GM19023 (cell line): Measurements from ENCODE around the gene CUEDC1.
"Not testable (repeated sequence)": the region's sequence is repeated elsewhere in the genome, so short reads cannot be mapped to it uniquely, and the experiment has no call there.

ENCODE experiments used
- ATAC-seq: cut with Tn5 transposase; IDR thresholded peaks from one replicate; pipeline ENCODE4 v1.9.1; 2021; ENCODE audit warnings: mild to moderate bottlenecking, moderate library complexity; ENCODE audit not compliant: unreplicated experiment

Gene CUEDC1

DNA sequence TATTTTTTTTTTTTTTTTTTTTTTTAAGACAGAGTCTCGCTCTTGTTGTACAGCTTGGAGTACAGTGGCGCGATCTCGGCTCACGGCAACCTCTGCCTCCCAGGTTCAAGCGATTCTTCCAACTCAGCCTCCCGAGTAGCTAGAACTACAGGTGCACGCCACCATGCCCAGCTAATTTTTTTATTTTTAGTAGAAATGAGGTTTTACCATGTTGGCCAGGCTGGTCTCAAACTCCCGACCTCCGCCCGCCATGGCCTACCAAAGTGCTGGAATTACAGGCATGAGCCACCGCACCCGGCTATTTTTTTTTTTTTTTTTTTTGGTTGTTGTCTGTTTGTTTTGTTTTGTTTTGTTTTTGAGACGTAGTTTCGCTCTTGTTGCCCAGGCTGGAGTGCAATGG, 3.2 kb upstream of the CUEDC1 start:
- not testable (repeated sequence) for ATAC-seq

GRCh38 chr17:57957886-57958285, 2.7 kb upstream of the CUEDC1 start:
- ATAC-seq, result no peak

- no peak for ATAC-seq
Measured at GRCh38 chr17:57957120-57957850, 2.1 kb upstream of the CUEDC1 start.

DNA sequence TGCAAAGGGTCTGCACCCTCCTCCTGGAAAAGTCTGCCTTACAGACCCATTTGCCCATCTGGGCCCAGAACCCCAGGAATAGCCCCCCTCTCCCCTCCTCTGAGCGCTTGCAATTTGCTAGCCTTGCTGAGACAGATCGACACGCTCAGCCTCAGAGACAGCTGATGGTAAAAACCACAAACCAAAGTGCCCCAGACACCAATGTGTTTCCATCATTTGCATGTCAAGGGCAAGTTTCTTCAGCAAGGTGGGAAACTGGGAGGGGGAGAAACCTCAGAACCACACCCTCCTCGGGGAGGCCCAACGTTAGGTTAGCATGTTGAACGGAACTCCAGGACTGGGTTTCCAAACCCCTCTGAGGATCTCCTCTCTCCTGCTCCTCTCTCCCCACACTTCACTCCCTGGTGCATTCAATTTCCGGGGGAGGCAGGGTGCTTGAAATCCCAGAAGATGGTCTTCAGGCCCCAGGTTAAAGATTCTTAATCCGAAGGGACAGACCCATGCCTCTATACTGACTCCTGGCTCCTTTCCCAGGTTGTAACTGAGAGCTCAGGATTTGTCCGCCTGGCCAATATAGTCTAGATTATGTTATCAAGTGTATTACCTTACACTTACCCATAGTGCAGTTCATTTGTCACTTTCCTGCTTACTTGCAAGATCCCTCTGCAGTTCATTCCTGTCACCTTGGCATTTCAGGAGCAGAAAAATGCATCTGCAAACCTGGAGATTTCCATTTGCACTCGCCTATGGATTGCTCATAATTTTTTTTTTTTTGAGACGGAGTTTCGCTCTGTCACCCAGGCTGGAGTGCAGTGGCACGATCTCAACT, 1.3 kb upstream of the CUEDC1 start:
- peak; percentile 59 for ATAC-seq

GRCh38 chr17:57954397-57955182, 622 bp downstream of the CUEDC1 start:
- no peak for ATAC-seq

GRCh38 chr17:57953705-57954396, 1.4 kb downstream of the CUEDC1 start:
- ATAC-seq, result no peak

- no peak for ATAC-seq
Measured at GRCh38 chr17:57953219-57953618, 2.0 kb downstream of the CUEDC1 start.

DNA sequence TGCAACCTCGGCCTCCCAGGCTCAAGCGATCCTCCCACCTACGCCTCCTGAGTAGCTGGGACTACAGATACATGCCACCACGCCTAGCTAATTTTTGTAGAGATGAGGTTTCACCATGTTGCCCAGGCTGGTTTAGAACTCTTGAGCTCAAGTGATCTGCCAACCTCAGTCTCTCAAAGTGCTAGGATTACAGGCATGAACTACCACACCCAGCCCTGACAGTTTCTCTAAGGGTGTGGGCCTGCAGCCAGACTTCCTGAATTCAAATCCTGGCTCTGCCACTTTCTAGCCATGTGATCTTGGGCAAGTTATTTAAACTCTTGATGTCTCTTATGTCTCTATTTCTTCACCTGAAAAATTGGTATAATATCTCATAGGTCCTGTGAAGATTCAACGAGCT, 5.6 kb downstream of the CUEDC1 start:
- no peak for ATAC-seq

DNA sequence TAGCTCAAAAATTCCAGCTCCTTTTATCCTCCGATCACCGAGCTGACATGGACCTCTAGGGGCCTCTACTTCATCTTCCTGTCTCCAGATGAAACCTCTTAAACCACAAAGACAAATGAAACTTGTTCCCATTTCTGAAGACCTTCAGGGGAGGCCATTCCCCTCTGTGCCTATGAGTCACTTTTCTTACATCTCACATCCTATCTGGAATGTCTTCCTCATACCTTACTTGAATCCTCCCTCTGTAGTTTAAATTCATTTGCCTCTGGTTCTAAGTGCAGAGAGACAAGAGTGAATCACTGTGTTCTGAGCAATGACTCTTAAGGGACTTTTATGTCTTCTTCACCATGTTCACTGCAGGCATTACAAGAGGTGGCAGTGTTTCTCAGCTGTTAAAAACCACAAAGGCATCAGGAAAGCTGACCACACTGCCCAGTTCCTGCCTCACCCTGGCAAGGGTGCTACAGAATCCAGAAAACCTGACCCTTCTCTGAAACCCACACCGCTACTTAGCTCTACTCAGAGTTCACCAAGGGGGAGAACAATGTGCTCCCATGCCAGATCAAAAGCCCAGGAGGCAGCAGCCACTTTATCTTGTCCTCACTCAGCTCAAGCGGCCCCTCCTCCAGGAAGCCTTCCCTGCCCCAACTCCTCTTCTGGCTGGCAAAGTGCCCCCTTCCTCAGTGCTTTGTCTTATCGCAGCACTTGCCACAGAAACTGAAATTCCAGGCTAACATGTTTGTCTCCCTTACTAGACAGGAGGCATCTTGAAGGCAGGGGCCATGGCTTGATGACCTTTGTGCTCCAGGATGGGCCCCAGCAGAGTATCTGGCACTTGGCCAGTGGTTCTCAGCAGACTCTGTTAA, 6.4 kb downstream of the CUEDC1 start:
- ATAC-seq, result no peak

GRCh38 chr17:57948169-57948554, 7.0 kb downstream of the CUEDC1 start:
- no peak for ATAC-seq

DNA sequence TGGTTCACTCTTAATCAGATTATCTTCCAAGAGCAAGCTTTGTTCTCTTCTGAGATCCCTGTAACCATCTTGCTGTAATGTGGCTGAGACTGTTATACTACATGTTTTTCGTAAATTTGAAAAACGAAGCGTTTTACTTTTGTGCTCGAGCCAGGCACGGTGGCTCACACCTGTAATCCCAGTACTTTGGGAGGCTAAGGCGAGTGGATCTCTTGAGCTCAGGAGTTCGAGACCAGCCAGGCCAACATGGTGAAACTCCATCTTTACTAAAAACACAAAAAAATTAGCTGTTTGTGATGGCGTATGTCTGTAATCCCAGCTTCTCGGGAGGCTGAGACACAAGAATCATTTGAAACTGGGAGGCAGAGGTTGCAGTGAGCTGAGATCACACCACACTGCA, 7.8 kb downstream of the CUEDC1 start:
- ATAC-seq, result no peak

GRCh38 chr17:57946798-57947358, 8.3 kb downstream of the CUEDC1 start:
- peak; percentile 86 for ATAC-seq

GRCh38 chr17:57945996-57946797, 9.0 kb downstream of the CUEDC1 start:
- peak; percentile 13 for ATAC-seq

DNA sequence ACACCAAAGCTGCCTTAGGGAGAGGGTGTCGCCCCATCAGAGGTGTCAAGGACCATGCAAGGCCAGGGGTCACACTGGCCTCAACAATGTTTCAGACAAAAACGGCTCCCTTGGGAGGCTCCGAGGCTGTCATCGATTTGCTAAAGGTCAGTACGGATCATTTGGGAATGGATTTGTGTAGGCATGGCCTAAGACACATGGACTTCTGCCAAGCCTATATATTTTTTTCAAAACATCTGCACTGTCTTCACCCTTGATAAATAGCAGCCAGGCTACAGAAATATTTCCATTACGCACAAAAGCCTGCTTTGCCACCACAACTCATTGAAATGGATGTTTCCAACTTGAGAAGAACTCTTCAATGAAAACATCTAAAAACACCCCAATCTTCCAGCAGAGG, 10.3 kb downstream of the CUEDC1 start:
- ATAC-seq, result no peak

DNA sequence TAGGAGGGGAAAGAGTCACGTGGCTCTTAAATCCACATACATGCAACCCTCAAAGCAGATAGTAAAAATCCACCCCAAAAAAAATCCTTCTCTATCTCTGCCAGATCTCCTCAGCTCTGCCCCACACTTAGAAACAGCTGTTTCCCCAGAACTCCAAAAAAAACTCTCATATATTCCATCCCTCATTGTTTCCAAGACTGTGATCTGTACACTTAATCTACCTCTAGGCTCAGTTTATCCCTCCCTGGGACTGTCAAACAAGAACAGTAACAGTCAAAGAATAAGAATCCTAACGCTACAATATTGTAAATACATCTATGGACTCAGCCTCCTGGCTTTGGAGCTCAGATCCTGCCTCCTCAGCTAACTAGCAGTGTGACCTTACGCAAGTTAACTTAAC, 11.6 kb downstream of the CUEDC1 start:
- ATAC-seq, result no peak

- ATAC-seq, result no peak
Measured at GRCh38 chr17:57943140-57943539, 12.1 kb downstream of the CUEDC1 start.

DNA sequence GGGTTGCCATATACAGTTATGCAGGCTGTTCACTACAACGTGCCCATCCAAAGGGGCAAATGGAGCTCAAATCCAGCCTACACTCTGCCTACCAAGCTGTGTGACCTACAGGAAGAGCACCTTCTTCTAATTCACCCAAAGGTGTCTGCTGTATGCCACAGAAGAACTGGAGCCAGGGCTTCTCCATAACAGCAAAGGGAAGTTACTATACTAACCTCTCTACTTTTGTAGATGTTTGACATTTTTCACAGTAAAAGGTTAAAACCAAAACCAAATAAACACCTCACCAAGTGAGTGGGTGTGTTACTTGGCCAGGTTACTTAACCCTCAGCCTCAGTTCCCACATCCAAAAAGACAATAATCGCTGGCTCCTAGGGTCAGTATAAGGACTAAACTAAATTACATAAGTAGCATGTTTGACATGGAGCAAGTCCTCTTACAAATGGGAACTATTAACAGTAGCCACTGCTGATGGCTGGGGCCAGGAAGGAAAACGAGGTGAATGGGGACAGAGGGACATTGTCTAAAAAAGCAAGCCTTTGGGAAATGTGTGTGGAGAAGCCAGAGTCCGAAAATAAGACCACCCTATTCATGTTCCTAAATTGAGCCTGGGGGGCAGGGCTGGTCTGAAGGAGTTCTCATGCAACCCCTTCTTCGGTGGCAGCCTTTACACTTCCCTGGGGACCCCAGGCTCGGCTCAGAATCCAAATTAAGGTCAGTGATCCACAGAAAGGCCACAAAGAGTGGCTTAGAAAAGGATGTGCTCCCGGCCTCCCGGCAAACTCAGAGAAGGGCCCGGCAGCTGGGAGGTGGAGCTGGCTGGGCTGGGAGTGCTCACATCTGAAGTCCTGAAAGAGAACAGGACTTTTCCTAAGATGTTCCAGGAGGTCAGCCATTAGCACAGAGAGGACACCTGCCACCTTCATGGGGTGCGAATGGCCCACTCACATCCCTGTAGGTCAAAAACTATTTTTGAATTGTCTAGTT, 13.5 kb downstream of the CUEDC1 start:
- no peak for ATAC-seq
